HG02678 (cell line): Measurements from ENCODE around the gene MYO9A.
"Not testable (repeated sequence)": the region's sequence is repeated elsewhere in the genome, so short reads cannot be mapped to it uniquely, and the experiment has no call there.

Source experiments
- ATAC-seq: cut with Tn5 transposase; IDR thresholded peaks from one replicate; pipeline ENCODE4 v1.9.1; 2021; ENCODE audit warnings: mild to moderate bottlenecking, moderate library complexity; ENCODE audit not compliant: unreplicated experiment

MYO9A gene

GRCh38 chr15:72044956-72045355, 73.0 kb downstream of the MYO9A start:
- no peak for ATAC-seq

- ATAC-seq: no peak
These were observed 75.1 kb downstream of the MYO9A start for GRCh38 chr15:72042865-72043264.

- no peak for ATAC-seq
These were observed 75.9 kb downstream of the MYO9A start for GRCh38 chr15:72042054-72042453.

DNA sequence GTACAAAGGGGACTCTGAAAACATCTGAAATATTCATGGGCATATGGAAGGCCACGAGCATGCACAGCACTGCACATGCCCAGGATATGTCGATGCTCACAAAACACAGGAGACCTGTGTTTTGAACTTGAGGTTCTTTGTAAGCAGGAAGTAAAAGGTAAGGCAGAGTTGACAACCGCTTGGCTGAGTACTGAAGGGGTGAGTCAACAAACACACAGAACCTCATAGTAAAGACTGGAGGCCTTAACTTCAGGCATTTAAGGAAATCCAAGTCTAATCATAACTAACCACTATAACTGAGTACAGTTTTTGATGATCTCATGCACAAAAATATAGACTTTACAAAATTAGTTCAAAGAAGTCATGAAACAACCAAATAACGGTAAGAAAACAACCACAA, 80.6 kb downstream of the MYO9A start:
- ATAC-seq: no peak

GRCh38 chr15:72034859-72035650, 82.9 kb downstream of the MYO9A start:
- no peak for ATAC-seq

DNA sequence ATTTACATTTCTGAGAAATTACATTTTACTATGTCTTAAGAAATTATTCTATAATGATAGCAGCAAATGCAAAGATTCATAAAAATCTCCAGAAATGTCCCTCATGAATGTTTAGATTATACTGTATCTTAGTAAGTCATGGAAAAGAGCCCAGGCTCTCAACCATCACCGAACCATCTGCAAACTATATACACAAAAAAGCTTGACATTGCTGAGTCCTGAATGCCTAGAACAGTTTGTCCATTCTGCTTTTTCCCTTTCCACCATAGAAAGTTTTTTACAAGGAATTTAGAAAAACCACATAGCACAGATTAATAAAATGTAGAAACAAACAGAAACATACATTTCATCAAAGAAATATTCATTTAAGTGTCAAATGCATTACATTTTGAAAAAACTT, 83.6 kb downstream of the MYO9A start:
- ATAC-seq: no peak

DNA sequence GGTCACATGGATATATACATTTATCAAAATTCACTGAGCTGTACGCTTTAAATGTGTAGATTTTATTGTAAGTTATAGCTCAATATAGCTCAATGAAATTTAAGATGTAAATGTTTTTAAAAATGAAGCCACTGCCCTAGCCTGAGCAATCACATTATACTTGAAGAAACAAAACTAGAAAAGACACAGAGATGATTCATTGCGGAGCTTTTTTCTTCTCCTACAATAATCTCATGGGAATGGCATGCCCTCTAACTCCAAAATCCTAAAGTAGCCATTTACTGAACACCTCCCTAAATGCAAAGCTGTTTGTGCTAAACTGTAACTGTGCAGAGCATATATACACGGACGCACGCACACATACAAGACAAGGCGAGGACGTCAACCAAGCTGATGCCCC, 84.2 kb downstream of the MYO9A start:
- no peak for ATAC-seq

- no peak for ATAC-seq
These were observed 84.7 kb downstream of the MYO9A start for GRCh38 chr15:72033285-72033684.

GRCh38 chr15:72021604-72022003, 96.3 kb downstream of the MYO9A start:
- no peak for ATAC-seq

DNA sequence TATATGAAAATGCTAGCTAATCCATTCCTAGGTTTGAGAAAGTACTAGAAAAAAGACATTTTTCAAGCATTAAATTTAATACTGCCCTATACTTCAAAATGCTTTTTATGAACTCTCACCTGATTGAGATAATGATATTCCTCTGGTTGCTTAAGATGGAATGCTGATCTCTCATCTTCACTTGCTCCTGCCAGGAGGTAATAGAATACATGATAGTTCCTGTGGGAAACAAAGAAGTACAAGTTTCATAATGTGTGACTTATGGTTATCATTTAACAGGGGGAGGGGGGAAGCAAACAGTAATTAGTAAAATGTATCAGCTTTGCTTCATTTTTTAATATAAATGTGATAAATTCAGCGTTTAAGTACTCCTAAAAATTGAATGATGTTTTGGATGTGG, 97.2 kb downstream of the MYO9A start:
- ATAC-seq: no peak

DNA sequence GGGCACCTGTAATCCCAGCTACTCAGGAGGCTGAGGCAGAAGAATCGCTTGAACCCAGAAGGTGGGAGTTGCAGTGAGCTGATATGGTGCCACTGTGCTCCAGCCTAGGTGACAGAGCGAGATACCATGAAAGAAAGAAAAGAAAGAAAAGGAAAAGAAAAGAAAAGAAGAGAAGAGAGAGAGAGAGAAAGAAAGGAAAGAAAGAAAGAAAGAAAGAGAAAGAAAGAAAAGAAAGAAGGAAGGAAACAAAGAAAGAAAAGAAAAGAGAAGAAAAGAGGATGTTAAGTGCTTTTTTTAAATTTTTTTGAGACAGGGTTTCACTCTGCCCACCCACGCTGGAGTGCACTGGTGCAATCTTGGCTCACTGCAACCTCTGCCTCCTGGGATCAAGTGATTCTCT, 103.4 kb downstream of the MYO9A start:
- ATAC-seq: not testable (repeated sequence)

GRCh38 chr15:72013703-72014102, 104.2 kb downstream of the MYO9A start:
- ATAC-seq: no peak

GRCh38 chr15:72011302-72011942, 106.5 kb downstream of the MYO9A start:
- no peak for ATAC-seq

DNA sequence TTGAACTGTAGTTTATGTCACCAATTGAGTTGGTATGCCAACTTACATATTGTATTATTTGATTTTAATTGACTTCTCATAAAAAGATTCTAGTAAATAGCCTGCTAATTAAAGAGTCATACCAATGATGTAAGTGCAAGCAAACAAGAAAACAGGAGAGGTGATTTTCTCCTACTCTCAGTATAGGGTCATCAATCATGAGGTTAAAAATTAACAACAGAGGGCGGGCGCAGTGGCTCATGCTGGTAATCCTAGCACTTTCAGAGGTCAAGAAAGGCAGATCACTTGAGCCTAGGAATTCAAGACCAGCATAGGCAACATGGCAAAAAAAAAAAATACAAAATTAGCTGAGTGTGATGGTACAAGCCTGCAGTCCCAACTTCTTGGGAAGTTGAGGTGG, 108.7 kb downstream of the MYO9A start:
- no peak for ATAC-seq

GRCh38 chr15:72006382-72006781, 111.6 kb downstream of the MYO9A start:
- no peak for ATAC-seq

DNA sequence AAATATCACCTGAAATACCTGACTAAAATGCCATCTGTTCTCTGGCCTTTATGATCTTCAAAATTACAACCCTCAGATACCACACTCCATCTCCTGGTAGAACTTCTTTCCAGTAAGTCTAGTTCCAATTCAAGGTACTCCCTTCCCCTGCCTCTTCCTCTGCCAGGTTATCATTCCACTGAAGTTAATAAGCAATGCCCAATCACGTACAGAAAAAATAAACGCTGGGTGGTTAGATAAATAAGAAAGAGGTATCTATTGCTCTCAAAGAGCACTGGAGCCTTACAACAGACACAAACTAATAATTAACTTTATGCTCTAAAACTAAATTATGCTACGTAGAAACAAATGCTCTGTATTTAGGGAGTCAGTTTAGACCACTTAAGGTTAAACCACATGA, 112.5 kb downstream of the MYO9A start:
- no peak for ATAC-seq

DNA sequence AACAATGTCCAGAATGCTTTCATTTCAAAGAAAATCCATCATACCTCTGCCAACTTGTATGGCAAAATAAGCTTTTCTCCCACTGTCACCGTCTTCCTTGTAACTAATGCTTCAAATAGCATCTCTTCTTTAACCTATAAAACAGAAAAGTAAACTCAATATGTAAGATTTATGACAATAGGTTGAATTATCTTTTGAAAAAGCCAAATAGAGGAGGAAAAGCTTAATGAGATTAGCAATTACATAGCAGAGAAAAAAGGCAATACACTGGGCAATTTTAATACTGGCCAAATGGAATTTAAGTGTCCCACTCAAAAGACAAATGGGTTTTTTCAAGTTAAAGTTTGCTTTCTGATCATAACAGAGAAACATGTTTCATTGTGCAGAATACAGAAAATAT, 118.1 kb downstream of the MYO9A start:
- no peak for ATAC-seq

- ATAC-seq: not testable (repeated sequence)
These were observed 119.2 kb downstream of the MYO9A start for GRCh38 chr15:71998717-71999116.

GRCh38 chr15:71997691-71998090, 120.3 kb downstream of the MYO9A start:
- no peak for ATAC-seq

DNA sequence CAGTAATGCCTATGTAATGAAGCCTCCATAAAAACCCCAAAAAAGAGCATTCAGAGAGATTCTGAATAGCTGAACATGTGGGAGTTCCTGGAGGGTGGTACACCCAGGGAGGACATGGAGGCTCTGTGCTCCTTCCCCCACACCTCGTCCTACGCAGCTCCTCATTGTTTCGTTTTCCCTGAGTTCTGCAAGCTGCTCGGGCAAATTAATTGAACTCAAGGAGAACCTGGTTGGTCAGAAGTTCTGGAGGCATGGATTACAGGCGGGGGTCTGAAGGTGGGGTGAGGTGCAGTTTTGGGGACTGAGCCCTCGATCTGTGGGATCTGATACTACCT, 142.2 kb downstream of the MYO9A start:
- ATAC-seq: no peak

DNA sequence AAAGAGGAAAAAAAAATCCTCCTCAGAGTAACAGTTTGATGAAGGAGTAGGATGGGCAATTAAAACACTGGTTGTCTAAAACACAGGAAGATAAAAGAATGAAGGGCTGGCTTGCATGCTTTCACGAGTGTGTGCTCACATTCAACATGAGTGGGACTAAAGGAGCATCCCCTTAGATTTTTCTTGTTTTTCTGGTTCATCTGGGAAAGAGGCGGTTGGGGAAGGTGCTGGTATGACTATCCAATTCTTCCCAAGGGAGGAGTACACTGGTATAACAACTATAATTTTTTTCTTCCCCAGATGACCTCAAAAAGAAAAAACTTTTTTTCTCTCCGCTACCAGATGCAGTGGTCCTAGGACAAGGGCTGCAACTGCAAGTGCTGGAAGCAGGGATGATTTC, 143.7 kb downstream of the MYO9A start:
- ATAC-seq: no peak

- ATAC-seq: no peak
These were observed 144.6 kb downstream of the MYO9A start for GRCh38 chr15:71973366-71973765.

DNA sequence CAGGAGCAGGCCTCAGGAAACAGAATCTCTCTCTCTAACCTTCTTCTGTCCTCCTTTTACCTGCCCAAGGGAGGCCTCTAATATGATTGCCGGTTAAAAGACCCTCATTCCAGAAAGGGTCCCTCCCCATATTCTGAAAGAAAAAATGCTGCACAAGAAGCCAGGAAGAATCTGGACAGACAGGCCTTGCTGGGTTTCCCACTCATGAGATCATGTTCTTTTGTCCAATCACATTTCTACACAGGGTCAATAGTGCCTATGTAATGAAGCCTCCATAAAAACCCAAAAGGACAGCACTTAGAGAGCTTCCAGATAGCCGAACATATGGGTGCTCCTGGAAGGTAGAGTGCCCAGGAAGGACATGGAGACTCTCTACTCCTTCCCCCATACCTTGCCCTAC, 146.0 kb downstream of the MYO9A start:
- ATAC-seq: no peak
